ENCODE data around the gene CH25H. TPM values are rescaled to one million over a fixed set of nuclear protein-coding genes. Genes with fewer than 3 reads are reported as not detected.
"Not testable (repeated sequence)": the region's sequence is repeated elsewhere in the genome, so short reads cannot be mapped to it uniquely, and the experiment has no call there.

Gene CH25H
- total RNA-seq, 1 experiment from 2014 or later: not detected

DNA sequence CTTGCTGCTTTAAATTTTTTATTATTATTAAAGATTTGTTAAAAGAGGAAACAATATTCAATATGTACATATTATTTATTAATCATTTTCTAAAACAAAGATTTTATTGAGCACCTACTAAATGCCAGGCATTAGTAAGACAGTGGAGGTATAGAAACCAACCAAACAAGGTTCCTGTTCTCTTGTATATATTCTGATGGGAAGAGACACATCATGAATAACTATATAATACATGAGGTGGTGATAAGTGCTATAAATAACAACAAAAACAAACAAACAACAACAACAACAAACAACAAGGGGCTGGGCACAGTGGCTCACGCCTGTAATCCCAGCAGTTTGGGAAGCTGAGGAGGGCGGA, 45.1 kb upstream of the CH25H start:
- Mint-ChIP-seq H3K27ac (ENCODE audit: low read depth, unreplicated experiment) (no peak overlapping the region), H3K27me3 (ENCODE audit: insufficient read depth, unreplicated experiment) (no peaks in the 10 kb centered on the region), H3K9me3 (ENCODE audit: unreplicated experiment) (no peaks in the 10 kb centered on the region), H3K4me3 (ENCODE audit: unreplicated experiment) (peak overlapping the region; percentile 92), H3K36me3 (ENCODE audit: insufficient read depth, unreplicated experiment) (no peaks in the 10 kb centered on the region), H3K4me1 (ENCODE audit: insufficient read depth, unreplicated experiment) (peaks cover 16% of the 10 kb centered on the region)
- ChIA-PET CTCF (no interaction called here), POLR2A (interaction anchor here (0.7 to 2.4 kb wide), 14 partner anchors 10 to 297 kb away, joined by 3 to 31 read pairs (median 5); partner anchors contain the start of genes FAS, IFIT1 and IFIT5)
- TF ChIP-seq, protein P1, sequence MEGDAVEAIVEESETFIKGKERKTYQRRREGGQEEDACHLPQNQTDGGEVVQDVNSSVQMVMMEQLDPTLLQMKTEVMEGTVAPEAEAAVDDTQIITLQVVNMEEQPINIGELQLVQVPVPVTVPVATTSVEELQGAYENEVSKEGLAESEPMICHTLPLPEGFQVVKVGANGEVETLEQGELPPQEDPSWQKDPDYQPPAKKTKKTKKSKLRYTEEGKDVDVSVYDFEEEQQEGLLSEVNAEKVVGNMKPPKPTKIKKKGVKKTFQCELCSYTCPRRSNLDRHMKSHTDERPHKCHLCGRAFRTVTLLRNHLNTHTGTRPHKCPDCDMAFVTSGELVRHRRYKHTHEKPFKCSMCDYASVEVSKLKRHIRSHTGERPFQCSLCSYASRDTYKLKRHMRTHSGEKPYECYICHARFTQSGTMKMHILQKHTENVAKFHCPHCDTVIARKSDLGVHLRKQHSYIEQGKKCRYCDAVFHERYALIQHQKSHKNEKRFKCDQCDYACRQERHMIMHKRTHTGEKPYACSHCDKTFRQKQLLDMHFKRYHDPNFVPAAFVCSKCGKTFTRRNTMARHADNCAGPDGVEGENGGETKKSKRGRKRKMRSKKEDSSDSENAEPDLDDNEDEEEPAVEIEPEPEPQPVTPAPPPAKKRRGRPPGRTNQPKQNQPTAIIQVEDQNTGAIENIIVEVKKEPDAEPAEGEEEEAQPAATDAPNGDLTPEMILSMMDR (IDR thresholded peaks at IDR 0.05; ENCODE audit: unreplicated experiment): no peak
- BruUV-seq (replicated peaks): no TSS peak
- no peak for DNase-seq (ENCODE audit: unreplicated experiment)
- intact Hi-C loops (cut with micrococcal nuclease): no loop called here

DNA sequence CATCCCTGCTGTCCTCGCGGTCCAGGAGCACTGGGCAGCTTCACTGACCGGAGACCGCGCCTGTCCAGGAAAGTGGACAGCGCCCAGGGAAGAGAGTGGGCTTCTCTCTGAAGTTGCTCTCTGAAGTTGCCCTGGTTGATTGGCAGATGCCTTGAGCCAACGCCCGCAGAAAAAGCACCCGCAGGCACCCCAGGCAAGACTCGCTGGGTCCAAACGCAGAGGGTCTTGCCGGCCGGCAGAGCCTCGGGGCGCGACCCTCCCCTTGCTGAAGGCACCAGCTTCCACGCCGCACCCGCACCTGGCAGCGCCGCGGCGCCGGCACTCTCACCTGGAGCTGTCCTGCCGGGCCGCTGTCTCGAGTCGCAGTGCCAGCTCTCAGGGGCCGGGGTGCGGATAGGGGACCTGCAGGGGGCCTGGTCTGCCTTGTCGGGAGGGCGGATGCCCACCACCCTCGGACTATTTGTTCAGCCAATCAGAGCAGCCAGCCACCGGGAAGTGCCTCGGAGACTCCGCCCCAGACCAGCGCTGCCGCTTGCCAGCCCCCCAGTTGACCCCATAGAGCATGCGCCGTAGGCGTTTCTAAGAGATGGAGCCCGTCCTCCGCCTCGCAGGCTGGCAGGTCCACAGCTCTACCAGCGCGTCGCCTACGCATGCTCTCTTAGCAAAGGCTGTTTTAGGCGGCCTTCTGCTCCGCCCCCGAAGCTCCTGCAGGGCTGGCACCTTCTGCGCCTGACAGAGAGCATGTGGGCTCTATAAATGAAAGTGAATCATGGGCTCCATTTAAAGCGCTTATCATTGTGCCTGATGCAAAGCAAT, 44.5 kb upstream of the CH25H start, which contains the start of gene LIPA:
Gene LIPA, minus strand, starts transcription at position 367 of the 816 bp plus-strand sequence. CDS start 4,127 bp downstream, outside the sequence.
- no peaks in the 10 kb centered on the region for H3K36me3 Mint-ChIP-seq (ENCODE audit: insufficient read depth, unreplicated experiment)
- TF ChIP-seq, protein P1 (IDR thresholded peaks at IDR 0.05; ENCODE audit: unreplicated experiment): no peak
- no peaks in the 10 kb centered on the region for H3K27me3 Mint-ChIP-seq (ENCODE audit: insufficient read depth, unreplicated experiment)
- intact Hi-C loops (cut with micrococcal nuclease): no loop called here
- ChIA-PET POLR2A (interaction anchor here (0.5 to 2.4 kb wide), 24 partner anchors 10 to 449 kb away, joined by 3 to 31 read pairs (median 4); partner anchors contain the start of genes ANKRD22, FAS, IFIT1 and IFIT2), CTCF (interaction anchor here (0.5 to 1.9 kb wide), 9 partner anchors 30 to 259 kb away, joined by 3 to 11 read pairs (median 3); no protein-coding TSS in a partner anchor)
- peaks cover 16% of the 10 kb centered on the region for H3K4me1 Mint-ChIP-seq (ENCODE audit: insufficient read depth, unreplicated experiment)
- DNase-seq (ENCODE audit: unreplicated experiment): peak; percentile 98
- peak within 1 kb of the TSS; percentile 52 for H3K27ac Mint-ChIP-seq (ENCODE audit: low read depth, unreplicated experiment)
- H3K4me3 Mint-ChIP-seq (ENCODE audit: unreplicated experiment): peak within 1 kb of the TSS; percentile 92
- no TSS peak for BruUV-seq (replicated peaks)
- H3K9me3 Mint-ChIP-seq (ENCODE audit: unreplicated experiment): no peaks in the 10 kb centered on the region

DNA sequence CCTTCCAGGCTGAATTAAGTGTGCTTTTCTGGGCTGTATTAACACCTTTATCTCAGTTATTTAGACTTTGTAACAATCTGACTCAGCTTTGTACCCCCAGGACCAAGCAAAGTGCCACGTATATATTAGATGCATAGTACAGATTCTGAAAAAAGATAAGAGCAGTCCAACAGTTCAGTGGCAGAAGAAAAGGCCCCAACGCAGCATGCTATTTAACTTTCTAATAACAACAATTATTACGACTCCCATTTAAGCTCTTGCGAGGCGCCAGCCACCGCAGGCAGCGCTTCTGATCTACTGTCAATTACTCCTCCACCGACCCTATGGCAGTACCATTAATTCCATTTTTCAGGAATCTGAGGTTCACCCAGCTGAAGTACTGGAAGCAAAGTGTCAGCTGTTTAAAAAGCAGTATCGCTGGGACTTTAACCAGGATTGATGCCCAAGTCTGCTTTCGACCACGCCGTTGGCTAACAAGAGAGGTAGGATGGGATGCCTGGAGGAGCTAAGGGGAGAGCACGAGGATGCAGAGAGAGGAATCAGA, 43.8 kb upstream of the CH25H start:
- Mint-ChIP-seq H3K4me1 (ENCODE audit: insufficient read depth, unreplicated experiment) (peaks cover 16% of the 10 kb centered on the region), H3K36me3 (ENCODE audit: insufficient read depth, unreplicated experiment) (no peaks in the 10 kb centered on the region), H3K27ac (ENCODE audit: low read depth, unreplicated experiment) (peak overlapping the region; percentile 52), H3K27me3 (ENCODE audit: insufficient read depth, unreplicated experiment) (no peaks in the 10 kb centered on the region), H3K4me3 (ENCODE audit: unreplicated experiment) (peak overlapping the region; percentile 92), H3K9me3 (ENCODE audit: unreplicated experiment) (no peaks in the 10 kb centered on the region)
- TF ChIP-seq, protein P1 (IDR thresholded peaks at IDR 0.05; ENCODE audit: unreplicated experiment): no peak
- ChIA-PET POLR2A (interaction anchor here (0.7 to 2.4 kb wide), 17 partner anchors 9 to 450 kb away, joined by 3 to 31 read pairs (median 4); partner anchors contain the start of genes ANKRD22, FAS, IFIT1 and IFIT2), CTCF (interaction anchor here (0.6 to 1.9 kb wide), 10 partner anchors 29 to 345 kb away, joined by 3 to 11 read pairs (median 4); no protein-coding TSS in a partner anchor)
- intact Hi-C loops (cut with micrococcal nuclease): no loop called here
- BruUV-seq (replicated peaks): no TSS peak
- no peak for DNase-seq (ENCODE audit: unreplicated experiment)

DNA sequence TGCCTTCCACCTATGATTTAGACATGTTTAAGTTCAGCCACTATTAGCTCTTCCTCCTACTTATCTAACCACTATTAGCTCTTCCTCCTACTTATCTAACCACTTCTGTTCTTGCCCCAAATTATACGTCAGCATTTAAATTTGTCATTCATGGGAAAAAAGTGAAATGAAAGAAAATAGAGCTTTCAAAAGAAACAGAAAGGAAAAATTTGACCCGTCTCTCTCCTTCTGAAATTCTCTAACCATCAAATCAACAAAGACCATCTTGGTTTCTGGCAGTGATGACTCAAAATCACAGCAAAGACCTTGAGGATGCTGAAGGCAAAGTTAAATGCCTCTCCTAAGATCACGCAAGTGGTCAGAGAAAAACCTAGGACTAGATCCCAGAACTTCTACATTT, 41.9 kb upstream of the CH25H start:
- H3K27ac Mint-ChIP-seq (ENCODE audit: low read depth, unreplicated experiment): no peak overlapping the region
- POLR2A ChIA-PET: interaction anchor here (0.5 to 0.9 kb wide), 4 partner anchors 29 to 1370 kb away, joined by 3 to 4 read pairs (median 3); partner anchors contain the start of gene IFIT2
- no peaks in the 10 kb centered on the region for H3K9me3 Mint-ChIP-seq (ENCODE audit: unreplicated experiment)
- BruUV-seq (replicated peaks): no TSS peak
- H3K4me3 Mint-ChIP-seq (ENCODE audit: unreplicated experiment): no peak overlapping the region
- TF ChIP-seq, protein P1 (IDR thresholded peaks at IDR 0.05; ENCODE audit: unreplicated experiment): no peak
- CTCF ChIA-PET: interaction anchor here (0.6 to 1.5 kb wide), 5 partner anchors 16 to 337 kb away, joined by 3 to 6 read pairs (median 3); no protein-coding TSS in a partner anchor
- no peaks in the 10 kb centered on the region for H3K27me3 Mint-ChIP-seq (ENCODE audit: insufficient read depth, unreplicated experiment)
- no peak for DNase-seq (ENCODE audit: unreplicated experiment)
- H3K4me1 Mint-ChIP-seq (ENCODE audit: insufficient read depth, unreplicated experiment): peaks cover 16% of the 10 kb centered on the region
- intact Hi-C loops (cut with micrococcal nuclease): no loop called here
- H3K36me3 Mint-ChIP-seq (ENCODE audit: insufficient read depth, unreplicated experiment): no peaks in the 10 kb centered on the region

DNA sequence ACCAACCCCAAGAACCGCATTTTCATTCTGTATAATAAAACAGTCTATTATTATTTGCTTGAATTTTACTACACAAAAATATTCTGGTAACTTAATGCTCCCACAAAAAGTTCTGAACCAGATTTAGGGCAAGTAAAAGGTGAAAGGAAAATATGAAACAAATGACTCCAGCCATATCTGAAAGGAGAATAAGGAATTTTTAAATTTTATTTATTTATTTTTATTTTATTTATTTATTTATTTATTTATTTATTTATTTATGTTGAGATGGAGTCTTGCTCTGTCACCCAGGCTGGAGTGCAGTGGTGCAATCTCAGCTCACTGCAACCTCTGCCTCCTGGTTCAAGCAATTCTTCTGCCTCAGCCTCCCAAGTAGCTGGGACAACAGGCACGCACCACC, 40.5 kb upstream of the CH25H start:
- BruUV-seq (replicated peaks); intact Hi-C loops (cut with micrococcal nuclease); H3K27me3 Mint-ChIP-seq (ENCODE audit: insufficient read depth, unreplicated experiment); H3K4me3 Mint-ChIP-seq (ENCODE audit: unreplicated experiment); H3K36me3 Mint-ChIP-seq (ENCODE audit: insufficient read depth, unreplicated experiment); H3K27ac Mint-ChIP-seq (ENCODE audit: low read depth, unreplicated experiment); DNase-seq (ENCODE audit: unreplicated experiment); H3K9me3 Mint-ChIP-seq (ENCODE audit: unreplicated experiment); POLR2A ChIA-PET: not testable (repeated sequence)
- CTCF ChIA-PET: interaction anchor here (1.7 kb wide), 1 partner anchor 29 kb away, joined by 7 read pairs; no protein-coding TSS in a partner anchor
- peaks cover 21% of the 10 kb centered on the region for H3K4me1 Mint-ChIP-seq (ENCODE audit: insufficient read depth, unreplicated experiment)
